Body of pancreas (tissue), 4 donors: Measurements from ENCODE around the gene ADD1. TPM values are rescaled to one million over a fixed set of nuclear protein-coding genes. Genes with fewer than 3 reads are reported as not detected.
"Not testable (repeated sequence)": the region's sequence is repeated elsewhere in the genome, so short reads cannot be mapped to it uniquely, and the experiment has no call there.

Source experiments
- ATAC-seq: fragments of 150-250 bp; one replicate; pipeline ENCODE4 v1.9.1; 2016
- DNase-seq, 4 donors: peaks; one replicate each; pipeline ENCODE4 v3.0.0-alpha.2; 2019
- H3K27ac ChIP-seq, 4 donors: fragments of 200-600 bp; sonication (generic); 1 replicate in 3 of 4; 2 replicates in 1 of 4; pipeline versions ENCODE4 v1.5.1 to v1.6.1; 2016 to 2019; ENCODE audit warnings: mild to moderate bottlenecking in 1 of 4, mixed read lengths in 1 of 4, moderate library complexity in 1 of 4
- H3K27me3 ChIP-seq, 2 donors: fragments of 200-600 bp; sonication (generic); one replicate each; pipeline ENCODE4 v1.6.0; 2016; ENCODE audit warnings: mild to moderate bottlenecking in 1 of 2
- H3K36me3 ChIP-seq, 2 donors: fragments of 200-600 bp; sonication (generic); replicated peaks in 1 of 2; 2 replicates each; pipeline ENCODE4 v1.5.1; 2016; ENCODE audit warnings: low read depth in 2 of 2; ENCODE audit not compliant: insufficient read depth in 1 of 2
- H3K4me1 ChIP-seq: fragments of 200-600 bp; sonication (generic); one replicate; pipeline ENCODE4 v1.6.0; 2016
- H3K4me3 ChIP-seq, 2 donors: fragments of 200-600 bp; sonication (generic); 1 replicate in 1 of 2; 2 replicates in 1 of 2; pipeline ENCODE4 v1.5.1; 2016 to 2019
- H3K9me3 ChIP-seq, 3 donors: fragments of 200-600 bp; sonication (generic); 1 replicate in 2 of 3; 2 replicates in 1 of 3; pipeline ENCODE4 v1.5.1; 2016
- POLR2A ChIP-seq, 3 donors: fragments of 450-650 bp; IDR thresholded peaks; one replicate each; pipeline ENCODE4 v1.6.1; 2016; ENCODE audit warnings: antibody characterized with exemption in 3 of 3, mild to moderate bottlenecking in 2 of 3
- WGBS, 2 donors: methylation state at CpG; one replicate each; pipeline ENCODE4 v1.1.5; 2017; 5-methylcytosine and 5-hydroxymethylcytosine counted together
- intact Hi-C: fragments of 100-400 bp; cut with DNase I; formaldehyde crosslinking; loops from one replicate; pipeline ENCODE4 v1.15.1; 2023
- total RNA-seq, 2 donors: library from RNA; depleted of rRNA; stranded (reverse); fragments of >200 nt; gene quantifications; one replicate each; pipeline ENCODE4 v1.1.0, GENCODE V29; 2016
- TF ChIP-seq, protein P1 (sequence below), 7 experiments: fragments of 450-650 bp in 4 of 7; fragments of 200-600 bp in 3 of 7; sonication (generic) in 3 of 7; IDR thresholded peaks; one replicate each; pipeline ENCODE4 v1.5.1; 2016 to 2019; ENCODE audit warnings: antibody characterized with exemption in 7 of 7

The ADD1 gene
- total RNA-seq, 2 donors from 2014 or later: 84.1 to 266 TPM

- TF ChIP-seq, protein P1, sequence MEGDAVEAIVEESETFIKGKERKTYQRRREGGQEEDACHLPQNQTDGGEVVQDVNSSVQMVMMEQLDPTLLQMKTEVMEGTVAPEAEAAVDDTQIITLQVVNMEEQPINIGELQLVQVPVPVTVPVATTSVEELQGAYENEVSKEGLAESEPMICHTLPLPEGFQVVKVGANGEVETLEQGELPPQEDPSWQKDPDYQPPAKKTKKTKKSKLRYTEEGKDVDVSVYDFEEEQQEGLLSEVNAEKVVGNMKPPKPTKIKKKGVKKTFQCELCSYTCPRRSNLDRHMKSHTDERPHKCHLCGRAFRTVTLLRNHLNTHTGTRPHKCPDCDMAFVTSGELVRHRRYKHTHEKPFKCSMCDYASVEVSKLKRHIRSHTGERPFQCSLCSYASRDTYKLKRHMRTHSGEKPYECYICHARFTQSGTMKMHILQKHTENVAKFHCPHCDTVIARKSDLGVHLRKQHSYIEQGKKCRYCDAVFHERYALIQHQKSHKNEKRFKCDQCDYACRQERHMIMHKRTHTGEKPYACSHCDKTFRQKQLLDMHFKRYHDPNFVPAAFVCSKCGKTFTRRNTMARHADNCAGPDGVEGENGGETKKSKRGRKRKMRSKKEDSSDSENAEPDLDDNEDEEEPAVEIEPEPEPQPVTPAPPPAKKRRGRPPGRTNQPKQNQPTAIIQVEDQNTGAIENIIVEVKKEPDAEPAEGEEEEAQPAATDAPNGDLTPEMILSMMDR (IDR thresholded peaks at IDR 0.05): no peak
- no peak for TF ChIP-seq POLR2A (IDR thresholded peaks at IDR 0.05)
- H3K36me3 ChIP-seq: peaks cover 22 to 41% of the 10 kb centered on the region in 2 donors
Observed at GRCh38 chr4:2953496-2953895, 109.9 kb downstream of the ADD1 start.

GRCh38 chr4:2954358-2955185 is 110.9 kb downstream of the ADD1 start:
- Histone ChIP-seq H3K9me3 (no peaks in the 10 kb centered on the region), H3K4me1 (no peaks in the 10 kb centered on the region), H3K27ac (no peak overlapping the region), H3K4me3 (no peak overlapping the region), H3K27me3 (no peaks in the 10 kb centered on the region), H3K36me3 (peaks cover 22 to 33% of the 10 kb centered on the region in 2 donors)
- ATAC-seq (no peak), DNase-seq (no peak)
- intact Hi-C loops: no loop called here
- TF ChIP-seq POLR2A (IDR thresholded peaks at IDR 0.05): no peak
- TF ChIP-seq, protein P1 (IDR thresholded peaks at IDR 0.05): no peak
- 85 to 96% methylated on average over 28 to 30 of the region's 33 CpGs for WGBS, 2 donors

More at GRCh38 chr4:2953496-2953895, 109.9 kb downstream of the ADD1 start:
- Histone ChIP-seq H3K4me1 (no peaks in the 10 kb centered on the region), H3K4me3 (no peak overlapping the region), H3K9me3 (no peaks in the 10 kb centered on the region), H3K27ac (no peak overlapping the region), H3K27me3 (no peaks in the 10 kb centered on the region)
- intact Hi-C loops: no loop called here
- ATAC-seq (no peak), DNase-seq (no peak)
- 65 to 76% methylated on average over 6 of the region's 6 CpGs for WGBS, 2 donors

- not testable (repeated sequence) for DNase-seq
- WGBS, 2 donors: 97% methylated on average over 11 to 24 of the region's 44 CpGs
Observed at GRCh38 chr4:2955186-2956044, 111.8 kb downstream of the ADD1 start.

DNA sequence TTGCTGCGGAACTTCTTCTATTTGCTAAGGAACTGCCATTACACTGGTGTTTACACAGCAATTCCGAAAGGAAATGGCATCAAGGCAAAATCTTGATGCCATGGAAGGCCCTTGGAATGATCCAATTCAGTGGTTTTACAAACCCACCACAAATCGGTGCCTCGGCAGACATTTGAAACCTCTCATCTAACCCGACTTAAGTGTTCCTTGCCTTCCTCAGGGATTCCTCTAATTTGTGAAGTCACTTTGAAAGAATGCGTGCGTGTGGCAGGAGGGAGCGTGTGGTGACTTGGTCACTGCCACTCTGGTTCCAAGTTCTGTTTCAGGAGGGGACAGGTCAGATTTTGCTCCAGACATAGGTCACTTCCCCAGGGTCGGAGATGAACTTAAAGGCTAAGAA is 114.8 kb downstream of the ADD1 start:
- TF ChIP-seq, protein P1 (IDR thresholded peaks at IDR 0.05): no peak
- no peak for TF ChIP-seq POLR2A (IDR thresholded peaks at IDR 0.05)
- ATAC-seq (no peak), DNase-seq (no peak)
- no peak overlapping the region for H3K27ac ChIP-seq
- peaks cover 11% of the 10 kb centered on the region for H3K4me1 ChIP-seq
- H3K9me3 ChIP-seq: no peaks in the 10 kb centered on the region
- no peaks in the 10 kb centered on the region for H3K27me3 ChIP-seq
- intact Hi-C loops: no loop called here
- H3K4me3 ChIP-seq: no peak overlapping the region
- 70 to 79% methylated on average over 9 of the region's 9 CpGs for WGBS, 2 donors
- H3K36me3 ChIP-seq: peaks cover 8 to 13% of the 10 kb centered on the region in 2 donors

More at GRCh38 chr4:2955186-2956044, 111.8 kb downstream of the ADD1 start:
- H3K27ac ChIP-seq, ATAC-seq, H3K27me3 ChIP-seq, H3K4me3 ChIP-seq, H3K9me3 ChIP-seq, H3K4me1 ChIP-seq, intact Hi-C loops: not testable (repeated sequence)
- H3K36me3 ChIP-seq: peaks cover 17 to 26% of the 10 kb centered on the region in 2 donors

DNA sequence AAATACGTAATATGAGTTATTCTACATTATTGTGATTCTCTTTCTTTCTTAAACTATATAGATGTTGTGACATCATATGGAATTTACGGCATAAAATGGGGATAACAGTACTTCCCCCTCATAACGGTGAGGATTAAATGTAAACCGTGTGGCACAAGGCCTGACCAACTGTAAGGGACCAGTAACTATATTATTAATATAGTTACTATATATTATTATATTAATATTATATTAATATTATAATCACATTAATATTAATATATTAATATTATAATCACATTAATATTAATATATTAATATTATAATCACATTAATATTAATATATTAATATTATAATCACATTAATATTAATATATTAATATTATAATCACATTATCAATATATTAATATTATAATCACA is 116.8 kb downstream of the ADD1 start:
- H3K27ac ChIP-seq, H3K4me3 ChIP-seq, ATAC-seq, H3K9me3 ChIP-seq, H3K27me3 ChIP-seq, DNase-seq, intact Hi-C loops: not testable (repeated sequence)
- Histone ChIP-seq H3K4me1 (peaks cover 24% of the 10 kb centered on the region), H3K36me3 (peaks cover 8 to 13% of the 10 kb centered on the region in 2 donors)
- 93 to 96% methylated on average over 4 of the region's 4 CpGs for WGBS, 2 donors
